ENCODE results near the gene GID4.

Gene GID4

GRCh38 chr17:18064053-18064452 is 24.8 kb downstream of the GID4 start:
- no peak for DNase-seq (ENCODE audit: low read depth)
- no peak overlapping the region for H3K4me3 ChIP-seq (ENCODE audit: low read depth, low read length)
- TF ChIP-seq CTCF (IDR thresholded peaks at IDR 0.05; ENCODE audit: control insufficient read depth, extremely low read depth, insufficient read depth), result no peak

- TF ChIP-seq CTCF (IDR thresholded peaks at IDR 0.05; ENCODE audit: control insufficient read depth, extremely low read depth, insufficient read depth), result no peak
- H3K4me3 ChIP-seq (ENCODE audit: low read depth, low read length), result no peak overlapping the region
These were observed 26.3 kb downstream of the GID4 start for GRCh38 chr17:18065546-18065945.

GRCh38 chr17:18066866-18067265 is 27.7 kb downstream of the GID4 start:
- no peak overlapping the region for H3K4me3 ChIP-seq (ENCODE audit: low read depth, low read length)
- no peak for TF ChIP-seq CTCF (IDR thresholded peaks at IDR 0.05; ENCODE audit: control insufficient read depth, extremely low read depth, insufficient read depth)
- DNase-seq (ENCODE audit: low read depth), result no peak

More at GRCh38 chr17:18065546-18065945, 26.3 kb downstream of the GID4 start:
- no peak for DNase-seq (ENCODE audit: low read depth)

- DNase-seq (ENCODE audit: low read depth), result no peak
- H3K4me3 ChIP-seq (ENCODE audit: low read depth, low read length), result no peak overlapping the region
- TF ChIP-seq CTCF (IDR thresholded peaks at IDR 0.05; ENCODE audit: control insufficient read depth, extremely low read depth, insufficient read depth), result no peak
These were observed 29.9 kb downstream of the GID4 start for GRCh38 chr17:18069101-18069500.

- no peak for TF ChIP-seq CTCF (IDR thresholded peaks at IDR 0.05; ENCODE audit: control insufficient read depth, extremely low read depth, insufficient read depth)
- H3K4me3 ChIP-seq (ENCODE audit: low read depth, low read length), result no peak overlapping the region
- no peak for DNase-seq (ENCODE audit: low read depth)
These were observed 31.7 kb downstream of the GID4 start for GRCh38 chr17:18070861-18071340.

GRCh38 chr17:18071751-18072150 is 32.5 kb downstream of the GID4 start:
- TF ChIP-seq CTCF (IDR thresholded peaks at IDR 0.05; ENCODE audit: control insufficient read depth, extremely low read depth, insufficient read depth), result no peak
- no peak overlapping the region for H3K4me3 ChIP-seq (ENCODE audit: low read depth, low read length)
- DNase-seq (ENCODE audit: low read depth), result no peak

GRCh38 chr17:18074566-18075272 is 35.5 kb downstream of the GID4 start:
- no peak for TF ChIP-seq CTCF (IDR thresholded peaks at IDR 0.05; ENCODE audit: control insufficient read depth, extremely low read depth, insufficient read depth)
- DNase-seq (ENCODE audit: low read depth), result no peak
- H3K4me3 ChIP-seq (ENCODE audit: low read depth, low read length), result no peak overlapping the region

Measured in LNCaP clone FGC (cell line).